ENCODE results near the gene RBM8A.
A peak's percentile ranks its signal among the peaks of the same experiment; 100 is the strongest.

Gene RBM8A

GRCh38 chr1:145918144-145918991, 8.9 kb downstream of the RBM8A start, which contains the start of gene PEX11B (continued):
- TF ChIP-seq ZNF221 (tag by site-specific recombination; IDR thresholded peaks at IDR 0.05; ENCODE audit: borderline replicate concordance) (no peak), RBAK (tag by site-specific recombination; IDR thresholded peaks at IDR 0.05) (no peak), ZNF707 (tag by site-specific recombination; IDR thresholded peaks at IDR 0.05) (0 out of 2 replicates have a peak, but pooled peaks have one; percentile 24), SETDB1 (IDR thresholded peaks at IDR 0.05; ENCODE audit: insufficient read length, low read length) (no peak), ZNF140 (tag by site-specific recombination; IDR thresholded peaks at IDR 0.05) (no peak), ZNF596 (tag by site-specific recombination; IDR thresholded peaks at IDR 0.05) (no peak), SCRT2 (tag by site-specific recombination; IDR thresholded peaks at IDR 0.05) (no peak), INSM2 (tag by site-specific recombination; IDR thresholded peaks at IDR 0.05) (no peak), ZNF416 (tag by site-specific recombination; IDR thresholded peaks at IDR 0.05) (no peak), ZNF292 (tag by site-specific recombination; IDR thresholded peaks at IDR 0.05; ENCODE audit: borderline replicate concordance, low read depth) (no peak), ZNF623 (tag by site-specific recombination; IDR thresholded peaks at IDR 0.05) (no peak), GFI1B (tag by site-specific recombination; IDR thresholded peaks at IDR 0.05) (no peak), ZNF398 (tag by site-specific recombination; IDR thresholded peaks at IDR 0.05) (no peak), ZNF629 (tag by site-specific recombination; IDR thresholded peaks at IDR 0.05) (peak; percentile 64), MYNN (tag by site-specific recombination; IDR thresholded peaks at IDR 0.05; ENCODE audit: borderline replicate concordance) (no peak), ZBTB49 (tag by site-specific recombination; IDR thresholded peaks at IDR 0.05; ENCODE audit: low read depth) (no peak), ZNF175 (tag by site-specific recombination; IDR thresholded peaks at IDR 0.05) (no peak), ZNF785 (tag by site-specific recombination; IDR thresholded peaks at IDR 0.05) (no peak), ZFHX2 (tag by site-specific recombination; conservative IDR thresholded peaks at IDR 0.05) (peak; percentile 66), ZNF10 (tag by site-specific recombination; IDR thresholded peaks at IDR 0.05) (no peak), ZNF488 (tag by site-specific recombination; IDR thresholded peaks at IDR 0.05) (no peak), MZF1 (tag by site-specific recombination; IDR thresholded peaks at IDR 0.05; ENCODE audit: borderline replicate concordance) (no peak), ZNF555 (tag by site-specific recombination; conservative IDR thresholded peaks at IDR 0.05) (no peak), ZFP41 (tag by site-specific recombination; IDR thresholded peaks at IDR 0.05; ENCODE audit: borderline replicate concordance) (no peak), ZNF837 (tag by site-specific recombination; IDR thresholded peaks at IDR 0.05) (no peak), ZNF341 (tag by site-specific recombination; IDR thresholded peaks at IDR 0.05; ENCODE audit: low read depth) (no peak), ZNF248 (tag by site-specific recombination; IDR thresholded peaks at IDR 0.05) (no peak), ZSCAN16 (tag by site-specific recombination; IDR thresholded peaks at IDR 0.05) (no peak), ZNF391 (tag by site-specific recombination; IDR thresholded peaks at IDR 0.05; ENCODE audit: borderline replicate concordance, low read depth) (no peak), ZNF2 (tag by site-specific recombination; IDR thresholded peaks at IDR 0.05) (no peak), EGR2 (tag by site-specific recombination; IDR thresholded peaks at IDR 0.05; ENCODE audit: low read depth) (no peak; the same call in 1 of the 2 replicates), ZBTB17 (tag by site-specific recombination; IDR thresholded peaks at IDR 0.05) (0 out of 2 replicates have a peak, but pooled peaks have one; percentile 17), SP2 (tag by site-specific recombination; IDR thresholded peaks at IDR 0.05) (peak; percentile 87), ZNF544 (tag by site-specific recombination; IDR thresholded peaks at IDR 0.05) (no peak)
